Neural cell (in vitro differentiated cells): ENCODE measurements around the gene PLOD3. TPM values are rescaled to one million over a fixed set of nuclear protein-coding genes. Genes with fewer than 3 reads are reported as not detected.

Experiments
- H2AFZ ChIP-seq: fragments of 200-600, 300-800 bp; sonication (generic), shearing (Covaris generic); 2 replicates; pipeline ENCODE4 v1.6.0; 2014; ENCODE audit warnings: low read depth, mild to moderate bottlenecking, antibody characterized with exemption, low read length, moderate library complexity
- H3F3A ChIP-seq: fragments of 200-600 bp; shearing (Covaris generic); 2 replicates; pipeline ENCODE4 v1.6.1; 2016; ENCODE audit warnings: mild to moderate bottlenecking, moderate library complexity, mixed read lengths, antibody characterized with exemption, low read length; ENCODE audit not compliant: insufficient read depth, poor library complexity, severe bottlenecking
- H3K27ac ChIP-seq: fragments of 200-600, 300-800 bp; sonication (generic), shearing (Covaris generic); 2 replicates; pipeline ENCODE4 v1.5.1; 2014; ENCODE audit warnings: mild to moderate bottlenecking, low read length, moderate library complexity
- H3K27me3 ChIP-seq: fragments of 300-800, 200-600 bp; sonication (generic), shearing (Covaris generic); 2 replicates; pipeline ENCODE4 v1.6.0; 2014; ENCODE audit warnings: mild to moderate bottlenecking, low read depth, low read length, moderate library complexity; ENCODE audit not compliant: insufficient read depth
- H3K36me3 ChIP-seq: fragments of 300-800, 200-600 bp; sonication (generic), shearing (Covaris generic); 2 replicates; pipeline ENCODE4 v1.5.1; 2014; ENCODE audit warnings: mild to moderate bottlenecking, antibody characterized with exemption, low read length, moderate library complexity; ENCODE audit not compliant: insufficient read depth
- H3K4me2 ChIP-seq: fragments of 300-800, 200-600 bp; sonication (generic), shearing (Covaris generic); 2 replicates; pipeline ENCODE4 v1.6.0; 2014; ENCODE audit warnings: mild to moderate bottlenecking, low read length
- H3K4me3 ChIP-seq: fragments of 300-800, 200-600 bp; sonication (generic), shearing (Covaris generic); 2 replicates; pipeline ENCODE4 v1.5.1; 2014; ENCODE audit warnings: mild to moderate bottlenecking, low read length, moderate library complexity
- H3K79me2 ChIP-seq: fragments of 200-600 bp; shearing (Covaris generic); replicated peaks from 2 replicates; pipeline ENCODE4 v1.6.0; 2014; ENCODE audit warnings: mild to moderate bottlenecking, low read length, moderate library complexity; ENCODE audit not compliant: insufficient read depth
- H3K9ac ChIP-seq: fragments of 300-800, 200-600 bp; sonication (generic), shearing (Covaris generic); 2 replicates; pipeline ENCODE4 v1.6.1; 2016; ENCODE audit warnings: mild to moderate bottlenecking, low read length, mixed read lengths
- H3K9me2 ChIP-seq: fragments of 200-600 bp; shearing (Covaris generic); 2 replicates; pipeline ENCODE4 v1.6.1; 2016; ENCODE audit warnings: mild to moderate bottlenecking, low read length, mixed read lengths; ENCODE audit not compliant: insufficient read depth
- H3K9me3 ChIP-seq: fragments of 200-600, 300-800 bp; sonication (generic), shearing (Covaris generic); 2 replicates; pipeline ENCODE4 v1.6.1; 2016; ENCODE audit warnings: mild to moderate bottlenecking, mixed run types, low read length, moderate library complexity, mixed read lengths
- H4K20me1 ChIP-seq: fragments of 200-600 bp; shearing (Covaris generic); 2 replicates; pipeline ENCODE4 v1.6.1; 2016; ENCODE audit warnings: mild to moderate bottlenecking, mixed run types; ENCODE audit not compliant: insufficient read depth
- EP300 ChIP-seq: fragments of 450-650 bp; conservative IDR thresholded peaks from 2 replicates; pipeline ENCODE4 v1.6.1; 2014; ENCODE audit warnings: antibody characterized with exemption, mild to moderate bottlenecking, moderate library complexity; ENCODE audit not compliant: poor library complexity, severe bottlenecking
- EZH2 ChIP-seq: fragments of 200-600, 300-800 bp; shearing (Covaris generic), sonication (generic); IDR thresholded peaks from 2 replicates; pipeline ENCODE4 v1.6.1; 2014; ENCODE audit warnings: antibody characterized with exemption, low read length, borderline replicate concordance, mild to moderate bottlenecking; ENCODE audit not compliant: insufficient read depth, poor library complexity, severe bottlenecking
- MXI1 ChIP-seq: fragments of 450-650 bp; conservative IDR thresholded peaks from 2 replicates; pipeline ENCODE4 v1.6.1; 2014; ENCODE audit warnings: antibody characterized with exemption, mild to moderate bottlenecking; ENCODE audit not compliant: poor library complexity, severe bottlenecking
- POLR2AphosphoS5 ChIP-seq: IDR thresholded peaks from 2 replicates; pipeline ENCODE4 v1.6.1; 2012
- RAD21 ChIP-seq: fragments of 450-650 bp; conservative IDR thresholded peaks from 2 replicates; pipeline ENCODE4 v1.6.1; 2014; ENCODE audit warnings: antibody characterized with exemption, mild to moderate bottlenecking, moderate library complexity
- SMC3 ChIP-seq: fragments of 450-650 bp; conservative IDR thresholded peaks from 2 replicates; pipeline ENCODE4 v1.6.1; 2014; ENCODE audit warnings: antibody characterized with exemption, mild to moderate bottlenecking, moderate library complexity; ENCODE audit not compliant: poor library complexity
- TAF1 ChIP-seq: IDR thresholded peaks from 2 replicates; pipeline ENCODE4 v1.6.1; 2012; ENCODE audit warnings: low read depth
- polyA plus RNA-seq: library from polyadenylated mRNA; depleted of rRNA; stranded (reverse); fragments of >200 nt; gene quantifications from 2 replicates; pipeline ENCODE4 v1.2.3, GENCODE V29; 2014
- TF ChIP-seq, protein P1 (sequence below): IDR thresholded peaks from 2 replicates; pipeline ENCODE4 v1.6.1; 2012; ENCODE audit warnings: borderline replicate concordance
- TF ChIP-seq, protein P2 (sequence below): fragments of 450-650 bp; IDR thresholded peaks from 2 replicates; pipeline ENCODE4 v1.5.1; 2014; ENCODE audit warnings: antibody characterized with exemption, mild to moderate bottlenecking, moderate library complexity; ENCODE audit not compliant: poor library complexity, severe bottlenecking

PLOD3 gene
- polyA plus RNA-seq, 1 donor from 2014 or later, result 19.2 TPM

DNA sequence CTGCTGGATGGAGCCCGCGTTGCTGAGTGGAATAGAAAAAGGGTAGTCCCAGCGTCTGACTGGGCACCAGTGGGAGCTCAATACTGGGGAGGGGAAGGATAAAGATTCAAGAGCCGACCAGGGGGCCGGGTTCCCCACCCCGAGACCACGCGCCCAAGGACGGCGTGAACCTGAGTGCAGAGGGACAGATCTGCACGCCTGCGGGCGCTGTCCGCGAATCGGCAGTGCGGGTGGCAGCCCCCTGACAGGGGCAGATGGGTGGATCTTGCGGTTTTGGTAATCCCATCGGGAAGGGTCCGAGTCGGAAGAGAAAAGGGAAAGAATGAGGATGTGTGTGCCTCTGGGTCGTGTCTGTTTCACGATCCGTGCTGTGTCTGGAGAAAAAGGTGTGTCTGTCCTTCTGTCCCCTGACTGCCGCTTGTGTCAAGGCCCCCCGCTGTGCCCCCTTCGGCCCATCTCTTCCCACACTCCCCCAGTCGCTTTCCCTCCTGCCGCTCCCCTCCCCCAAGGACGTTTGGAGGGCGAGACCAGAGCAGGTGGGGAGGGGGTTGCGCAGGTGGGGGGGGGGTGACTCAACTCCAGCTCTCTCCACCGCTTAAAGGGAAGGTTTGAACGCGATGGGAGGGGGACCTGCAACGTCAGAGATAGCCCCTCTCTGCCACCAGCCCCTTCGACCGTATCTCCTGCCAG is 51.3 kb downstream of the PLOD3 start:
- Histone ChIP-seq H3K27ac (peak overlapping the region; percentile 93), H3K79me2 (no peaks in the 10 kb centered on the region), H4K20me1 (no peaks in the 10 kb centered on the region), H3K4me3 (peak overlapping the region; percentile 94), H3K9me3 (no peaks in the 10 kb centered on the region), H3K4me2 (peak overlapping the region; percentile 97), H2AFZ (no peak overlapping the region), H3K27me3 (peaks cover 45% of the 10 kb centered on the region), H3K9me2 (no peaks in the 10 kb centered on the region), H3F3A (no peaks in the 10 kb centered on the region), H3K36me3 (no peaks in the 10 kb centered on the region), H3K9ac (peak overlapping the region; percentile 93)
- TF ChIP-seq, protein P1, sequence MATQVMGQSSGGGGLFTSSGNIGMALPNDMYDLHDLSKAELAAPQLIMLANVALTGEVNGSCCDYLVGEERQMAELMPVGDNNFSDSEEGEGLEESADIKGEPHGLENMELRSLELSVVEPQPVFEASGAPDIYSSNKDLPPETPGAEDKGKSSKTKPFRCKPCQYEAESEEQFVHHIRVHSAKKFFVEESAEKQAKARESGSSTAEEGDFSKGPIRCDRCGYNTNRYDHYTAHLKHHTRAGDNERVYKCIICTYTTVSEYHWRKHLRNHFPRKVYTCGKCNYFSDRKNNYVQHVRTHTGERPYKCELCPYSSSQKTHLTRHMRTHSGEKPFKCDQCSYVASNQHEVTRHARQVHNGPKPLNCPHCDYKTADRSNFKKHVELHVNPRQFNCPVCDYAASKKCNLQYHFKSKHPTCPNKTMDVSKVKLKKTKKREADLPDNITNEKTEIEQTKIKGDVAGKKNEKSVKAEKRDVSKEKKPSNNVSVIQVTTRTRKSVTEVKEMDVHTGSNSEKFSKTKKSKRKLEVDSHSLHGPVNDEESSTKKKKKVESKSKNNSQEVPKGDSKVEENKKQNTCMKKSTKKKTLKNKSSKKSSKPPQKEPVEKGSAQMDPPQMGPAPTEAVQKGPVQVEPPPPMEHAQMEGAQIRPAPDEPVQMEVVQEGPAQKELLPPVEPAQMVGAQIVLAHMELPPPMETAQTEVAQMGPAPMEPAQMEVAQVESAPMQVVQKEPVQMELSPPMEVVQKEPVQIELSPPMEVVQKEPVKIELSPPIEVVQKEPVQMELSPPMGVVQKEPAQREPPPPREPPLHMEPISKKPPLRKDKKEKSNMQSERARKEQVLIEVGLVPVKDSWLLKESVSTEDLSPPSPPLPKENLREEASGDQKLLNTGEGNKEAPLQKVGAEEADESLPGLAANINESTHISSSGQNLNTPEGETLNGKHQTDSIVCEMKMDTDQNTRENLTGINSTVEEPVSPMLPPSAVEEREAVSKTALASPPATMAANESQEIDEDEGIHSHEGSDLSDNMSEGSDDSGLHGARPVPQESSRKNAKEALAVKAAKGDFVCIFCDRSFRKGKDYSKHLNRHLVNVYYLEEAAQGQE, result no peak
- peak; percentile 27 for TF ChIP-seq TAF1
- TF ChIP-seq EZH2, result no peak
- no peak for TF ChIP-seq RAD21
- TF ChIP-seq SMC3, result no peak
- TF ChIP-seq EP300, result no peak
- TF ChIP-seq, protein P2, sequence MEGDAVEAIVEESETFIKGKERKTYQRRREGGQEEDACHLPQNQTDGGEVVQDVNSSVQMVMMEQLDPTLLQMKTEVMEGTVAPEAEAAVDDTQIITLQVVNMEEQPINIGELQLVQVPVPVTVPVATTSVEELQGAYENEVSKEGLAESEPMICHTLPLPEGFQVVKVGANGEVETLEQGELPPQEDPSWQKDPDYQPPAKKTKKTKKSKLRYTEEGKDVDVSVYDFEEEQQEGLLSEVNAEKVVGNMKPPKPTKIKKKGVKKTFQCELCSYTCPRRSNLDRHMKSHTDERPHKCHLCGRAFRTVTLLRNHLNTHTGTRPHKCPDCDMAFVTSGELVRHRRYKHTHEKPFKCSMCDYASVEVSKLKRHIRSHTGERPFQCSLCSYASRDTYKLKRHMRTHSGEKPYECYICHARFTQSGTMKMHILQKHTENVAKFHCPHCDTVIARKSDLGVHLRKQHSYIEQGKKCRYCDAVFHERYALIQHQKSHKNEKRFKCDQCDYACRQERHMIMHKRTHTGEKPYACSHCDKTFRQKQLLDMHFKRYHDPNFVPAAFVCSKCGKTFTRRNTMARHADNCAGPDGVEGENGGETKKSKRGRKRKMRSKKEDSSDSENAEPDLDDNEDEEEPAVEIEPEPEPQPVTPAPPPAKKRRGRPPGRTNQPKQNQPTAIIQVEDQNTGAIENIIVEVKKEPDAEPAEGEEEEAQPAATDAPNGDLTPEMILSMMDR, result peak; percentile 11
- TF ChIP-seq MXI1, result no peak
- no peak for TF ChIP-seq POLR2AphosphoS5

DNA sequence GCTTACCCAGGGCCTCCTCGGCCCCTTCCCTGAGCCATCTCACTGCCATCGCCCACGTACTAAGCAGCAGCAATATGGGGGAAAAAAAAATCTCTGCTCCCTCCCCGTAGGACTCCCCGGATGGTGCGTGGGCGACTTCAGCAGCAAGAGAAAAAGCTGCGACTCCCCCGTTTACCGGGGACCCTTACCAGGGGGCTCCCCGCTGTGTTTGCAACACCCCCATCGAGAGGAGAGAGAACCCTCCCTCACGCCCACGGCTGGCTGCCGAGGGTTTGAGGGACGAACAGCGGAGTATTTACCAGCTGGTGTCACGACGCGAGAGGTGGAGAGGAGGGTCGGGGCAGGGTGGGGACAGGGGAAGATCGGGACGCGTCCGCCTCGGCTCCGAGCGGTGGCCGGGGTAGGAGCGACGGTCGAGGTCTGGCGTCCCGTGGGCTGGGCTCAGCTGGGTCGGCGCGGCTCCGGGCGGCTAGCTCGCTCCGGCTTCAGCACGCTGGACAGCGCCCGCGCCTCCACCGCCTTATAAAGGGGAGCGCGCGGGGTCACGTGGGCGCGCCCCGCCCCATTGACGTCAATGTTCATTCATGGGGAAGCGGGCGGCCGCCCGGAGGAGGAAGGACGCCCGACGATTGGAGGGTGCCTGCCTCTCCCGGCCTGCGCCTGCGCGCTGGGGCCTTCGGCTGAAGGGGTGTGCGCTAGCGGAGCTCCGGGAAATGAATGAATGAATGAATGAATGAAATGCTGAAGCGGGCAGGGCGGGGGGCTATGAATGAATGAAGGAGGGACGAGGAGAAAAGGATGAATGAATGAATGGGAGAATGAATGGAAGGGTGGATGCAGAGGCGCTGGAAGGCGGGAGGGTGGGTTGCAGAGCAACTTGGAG is 52.1 kb downstream of the PLOD3 start, which contains the start of gene VGF:
Gene VGF (minus strand): TSS at position 495 of the 883 bp plus-strand sequence. CDS start 726 bp downstream, outside the sequence.
- no peak within 1 kb of the TSS for H2AFZ ChIP-seq
- no peaks in the 10 kb centered on the region for H3K36me3 ChIP-seq
- H4K20me1 ChIP-seq, result no peaks in the 10 kb centered on the region
- TF ChIP-seq EZH2 (no peak), SMC3 (no peak), RAD21 (no peak), MXI1 (peak; percentile 77), POLR2AphosphoS5 (peak; percentile 99), TAF1 (peak; percentile 95), EP300 (peak; percentile 43)
- TF ChIP-seq, protein P1, result peak; percentile 99
- TF ChIP-seq, protein P2, result no peak
- H3K27ac ChIP-seq, result peak within 1 kb of the TSS; percentile 93
- H3K4me3 ChIP-seq, result peak within 1 kb of the TSS; percentile 94
- H3K9me3 ChIP-seq, result no peaks in the 10 kb centered on the region
- H3K79me2 ChIP-seq, result no peaks in the 10 kb centered on the region
- H3K4me2 ChIP-seq, result peak within 1 kb of the TSS; percentile 97
- H3K9me2 ChIP-seq, result no peaks in the 10 kb centered on the region
- peaks cover 37% of the 10 kb centered on the region for H3K27me3 ChIP-seq
- H3F3A ChIP-seq, result no peaks in the 10 kb centered on the region
- peak within 1 kb of the TSS; percentile 94 for H3K9ac ChIP-seq
